GM20431 (cell line): ENCODE results near the gene DBNL.

ENCODE experiments used
- in situ Hi-C: fragments of 300-500 bp; cut with MseI, MboI; formaldehyde crosslinking; loops from one replicate; pipeline ENCODE4 v1.15.0; 2020; ENCODE audit warnings: low sequenced_read_pairs; ENCODE audit not compliant: unreplicated experiment

The DBNL gene

DNA sequence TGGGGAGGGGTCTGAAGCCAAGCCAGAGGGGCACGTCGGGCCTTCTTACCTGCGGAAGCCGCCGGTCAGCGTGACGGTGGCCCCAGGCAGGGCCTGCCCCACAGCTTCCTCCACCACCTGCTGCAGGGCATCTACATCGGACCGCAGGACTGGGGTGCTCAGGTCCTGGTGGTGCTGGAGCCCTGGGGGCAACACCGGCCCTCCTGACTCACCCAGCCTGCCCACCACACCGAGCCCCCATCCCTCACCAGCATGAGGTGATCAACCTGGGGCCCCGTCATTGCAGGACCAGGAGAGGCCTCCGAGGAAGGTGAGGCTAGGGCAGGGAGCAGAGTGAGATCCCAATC, 29.8 kb downstream of the DBNL start:
- in situ Hi-C loops: no loop called here

DNA sequence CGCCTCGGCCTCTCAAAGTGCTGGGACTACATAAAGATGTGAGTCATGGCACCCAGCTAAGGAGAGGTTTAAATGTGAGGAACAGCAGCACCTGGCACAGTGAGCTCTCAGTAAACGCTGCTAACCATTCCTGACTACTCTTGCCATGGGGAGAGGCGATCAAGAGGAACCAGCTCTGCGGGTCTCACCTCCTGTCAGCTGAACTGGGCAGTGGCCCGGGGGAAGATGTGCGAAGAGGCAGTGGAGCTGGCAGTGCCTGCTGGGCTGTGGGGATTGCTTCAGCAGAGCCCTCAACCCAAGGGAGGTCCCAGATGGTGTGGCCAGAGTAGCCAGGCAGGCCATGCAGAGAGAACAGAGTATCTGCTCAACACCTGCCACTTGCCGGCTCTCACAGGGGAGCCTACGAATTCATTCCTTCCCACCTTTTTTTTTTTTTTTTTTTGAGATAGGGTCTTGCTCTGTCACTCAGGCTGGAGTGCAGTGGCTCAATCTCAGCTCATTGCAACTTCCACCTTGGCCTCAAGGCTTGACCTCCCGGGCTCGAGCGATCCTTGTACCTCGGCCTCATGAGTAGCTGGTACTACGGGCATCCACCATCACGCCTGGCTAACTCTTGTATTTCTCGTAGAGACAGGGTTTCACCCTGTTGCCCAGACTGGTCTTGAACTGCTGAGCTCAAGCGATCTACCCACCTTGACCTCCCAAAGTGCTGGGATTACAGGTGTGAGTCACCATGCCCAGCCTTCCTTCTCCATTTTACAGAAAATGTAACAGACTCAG, 31.0 kb downstream of the DBNL start:
- in situ Hi-C loops: no loop called here

DNA sequence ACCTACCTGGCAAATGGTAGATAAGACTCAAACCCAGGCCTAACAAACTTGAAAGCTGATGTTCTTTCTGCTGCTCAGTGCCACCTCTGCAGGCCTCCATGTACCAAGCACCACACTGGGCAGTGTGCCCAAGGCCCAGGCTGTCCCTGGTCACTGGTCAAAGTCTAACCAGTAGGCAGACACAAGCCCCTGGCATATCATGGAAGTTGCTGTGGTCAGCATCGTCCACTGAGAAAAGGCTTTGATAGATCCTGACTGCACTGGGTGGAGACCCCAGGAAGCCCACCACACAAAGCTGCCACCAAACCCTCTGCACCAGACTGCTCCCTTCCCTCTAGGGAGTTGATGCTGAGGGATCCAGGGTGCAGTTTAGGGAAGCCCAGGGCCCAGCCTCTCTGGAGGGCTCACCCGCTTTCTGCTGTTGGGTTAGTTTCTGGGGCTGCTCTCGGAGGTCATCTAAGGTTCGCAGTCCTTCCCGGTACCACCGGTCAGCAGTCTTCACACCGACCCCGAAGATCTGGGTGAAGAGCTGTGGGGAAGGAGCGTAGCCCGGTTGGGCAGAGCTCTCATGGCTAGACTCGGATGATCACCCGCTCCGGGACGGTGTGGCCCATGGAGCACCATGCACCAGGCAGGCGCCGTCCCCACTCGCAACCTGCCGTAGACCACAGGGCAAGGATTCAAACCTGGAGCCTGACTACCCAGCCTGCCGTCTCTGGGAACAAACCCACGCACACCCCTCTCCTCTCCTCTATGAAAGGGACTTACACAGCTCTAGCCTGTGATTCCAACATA, 31.8 kb downstream of the DBNL start:
- in situ Hi-C loops: no loop called here

DNA sequence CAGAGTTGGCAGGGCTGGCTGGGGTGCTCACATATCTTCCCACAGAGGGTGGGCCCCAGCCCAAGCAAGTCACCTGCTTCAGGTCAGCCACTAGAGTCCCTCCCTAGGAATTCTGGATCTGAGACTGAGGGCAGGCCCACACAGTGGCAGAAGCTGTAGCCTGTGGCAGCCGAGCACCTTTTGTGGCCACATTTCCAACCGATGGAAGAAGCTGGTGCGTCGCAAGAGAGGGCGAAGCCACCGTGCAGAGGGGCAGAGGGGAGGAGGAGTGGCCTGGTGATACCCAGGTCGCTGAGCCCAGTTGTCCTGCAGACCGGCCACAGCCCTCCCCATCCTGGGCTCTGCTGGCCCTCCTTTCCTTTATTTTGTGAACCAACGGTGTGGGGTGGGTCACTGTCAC, 32.6 kb downstream of the DBNL start:
- in situ Hi-C loops: no loop called here

DNA sequence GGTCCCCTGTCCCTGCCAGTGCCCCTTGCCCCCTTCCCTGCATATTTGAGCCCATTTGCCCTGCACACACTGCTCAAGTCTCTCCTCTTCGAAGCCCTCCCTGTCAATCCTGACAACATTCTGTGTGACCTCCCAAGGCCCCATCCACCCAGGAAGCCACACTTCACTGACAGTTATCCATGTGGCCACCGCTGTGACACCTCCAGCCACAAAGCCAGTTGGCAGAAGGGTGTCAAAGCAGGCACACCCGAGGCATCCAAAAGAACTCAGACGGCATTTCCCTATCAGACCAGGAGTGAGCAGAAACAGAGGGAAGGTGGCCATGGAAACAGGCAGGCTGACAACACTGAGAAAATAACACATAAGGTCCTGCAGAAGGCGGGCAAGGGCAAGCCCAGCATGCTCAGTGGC, 33.2 kb downstream of the DBNL start:
- in situ Hi-C loops: no loop called here

DNA sequence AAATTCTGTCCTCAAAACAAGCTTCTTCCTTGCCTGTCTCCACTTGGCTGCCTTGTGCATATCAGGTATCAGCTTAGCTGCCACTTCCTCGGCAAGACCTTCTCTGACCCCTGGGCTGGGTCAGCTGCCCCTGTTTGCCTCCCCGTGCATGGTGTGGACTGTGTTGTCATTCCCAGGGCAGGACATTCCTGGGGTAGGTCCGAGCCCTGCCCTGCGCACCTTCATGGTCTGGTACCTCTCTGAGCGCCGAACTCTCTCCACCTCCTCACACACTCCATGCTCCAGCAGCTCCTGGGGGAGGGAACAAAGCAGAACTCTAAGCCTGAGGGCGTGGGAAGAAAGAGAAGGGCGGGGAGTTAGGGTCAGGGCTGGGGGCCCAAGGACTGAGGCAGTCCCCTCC, 34.0 kb downstream of the DBNL start:
- in situ Hi-C loops: no loop called here

DNA sequence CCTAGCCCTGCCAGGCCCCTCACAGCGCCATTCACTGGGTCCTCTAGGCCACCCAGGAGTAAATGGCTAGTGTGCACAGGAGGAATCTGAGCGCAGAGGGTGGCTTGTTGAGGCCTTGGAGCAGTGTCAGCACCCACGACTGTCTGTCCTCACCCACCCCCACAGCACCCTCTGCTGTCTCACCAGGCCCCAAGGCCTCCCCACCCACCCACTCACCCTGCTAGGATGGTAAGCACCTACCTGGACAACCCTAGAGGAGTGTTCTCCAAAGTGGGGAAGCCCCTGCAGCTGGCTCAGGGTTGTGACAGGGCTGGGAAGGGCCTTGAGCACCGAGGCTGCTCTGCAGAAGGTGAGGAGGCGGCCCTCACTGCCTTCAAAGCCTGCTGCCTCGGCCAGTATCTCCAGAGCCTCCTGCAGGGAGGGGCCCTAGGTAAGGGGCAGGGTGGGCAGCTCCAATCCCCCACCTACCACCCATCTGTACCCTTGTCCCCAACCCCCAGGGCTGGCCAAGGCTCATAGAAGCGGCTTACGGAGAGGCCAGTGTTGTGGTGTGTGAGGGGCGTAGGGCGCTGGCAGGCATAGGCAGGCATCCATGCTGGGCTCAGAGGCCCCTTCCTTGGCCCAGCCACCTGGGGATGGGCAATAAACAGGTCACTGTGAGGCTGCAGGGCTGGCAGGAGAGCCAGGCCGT, 35.0 kb downstream of the DBNL start:
- in situ Hi-C loops: no loop called here

DNA sequence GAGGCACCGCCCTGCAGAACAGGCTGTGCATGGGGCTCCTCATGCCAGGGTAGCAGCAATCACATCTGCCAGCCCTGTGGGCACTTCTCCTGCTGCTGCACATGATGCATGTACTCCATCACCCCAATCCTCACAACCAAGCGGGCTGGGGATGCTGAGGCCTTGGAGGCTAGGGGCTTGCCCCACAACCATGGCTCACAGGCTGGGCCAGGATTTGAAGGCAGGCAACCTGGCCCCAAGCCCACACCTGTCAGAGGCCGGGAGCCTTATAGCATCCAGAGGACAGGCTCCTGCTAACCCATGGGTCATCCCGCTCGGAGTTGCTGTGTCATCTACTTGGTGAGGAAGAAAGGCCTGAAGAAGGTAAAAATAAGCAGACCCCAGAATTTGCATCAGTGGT, 35.6 kb downstream of the DBNL start:
- in situ Hi-C loops: no loop called here

DNA sequence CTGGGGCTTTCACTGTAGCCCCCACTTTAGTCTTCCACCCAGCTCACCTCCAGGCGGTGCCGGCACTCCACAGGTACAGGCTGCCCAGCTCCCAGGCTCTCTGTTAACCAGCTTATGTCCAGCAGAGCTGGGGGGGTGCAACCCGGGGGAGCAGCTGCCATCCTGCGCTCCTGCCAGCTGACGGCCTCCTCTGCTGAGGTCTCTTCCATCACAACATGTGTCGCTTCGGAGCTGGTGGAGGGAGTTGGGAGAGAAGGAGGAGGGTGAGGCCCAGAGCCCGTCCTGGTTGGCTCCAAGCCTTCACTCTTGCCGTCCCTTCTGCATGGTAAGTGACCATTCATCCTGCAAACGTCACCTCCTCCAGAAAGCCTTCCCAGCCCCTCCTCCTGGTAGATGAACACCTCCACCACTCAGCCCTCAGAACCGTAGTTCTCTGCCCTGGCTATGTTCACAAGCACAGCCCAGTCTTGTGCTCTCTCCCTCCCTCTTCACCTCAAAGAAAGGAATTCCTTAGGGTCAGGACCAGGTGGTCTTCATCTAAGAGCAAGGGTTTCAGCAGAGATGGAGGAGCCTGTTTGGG, 36.3 kb downstream of the DBNL start:
- in situ Hi-C loops: no loop called here

DNA sequence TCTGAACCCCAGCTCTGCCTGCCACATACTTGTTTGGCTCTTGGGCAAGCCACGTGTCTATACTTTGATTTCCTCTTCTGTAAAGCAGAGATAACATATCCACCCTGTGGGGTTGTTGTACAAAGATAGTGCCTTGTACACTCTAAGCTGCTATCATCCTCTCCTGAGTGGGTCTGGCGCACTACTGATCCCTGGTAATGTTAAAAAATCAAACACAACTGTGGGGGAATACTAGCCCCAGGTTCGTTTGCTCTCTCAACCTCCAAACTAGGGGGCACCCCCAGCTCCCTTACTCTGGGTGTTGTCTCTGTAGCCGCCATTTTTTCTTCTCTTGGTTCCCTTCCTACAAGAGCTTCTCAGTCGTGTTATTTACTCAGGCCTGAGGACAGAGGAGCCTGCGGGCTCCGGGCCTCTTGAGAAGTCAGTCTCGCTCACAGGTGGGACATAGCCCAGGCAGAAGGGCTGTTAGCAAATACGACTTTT, 36.8 kb downstream of the DBNL start:
- in situ Hi-C loops: no loop called here

DNA sequence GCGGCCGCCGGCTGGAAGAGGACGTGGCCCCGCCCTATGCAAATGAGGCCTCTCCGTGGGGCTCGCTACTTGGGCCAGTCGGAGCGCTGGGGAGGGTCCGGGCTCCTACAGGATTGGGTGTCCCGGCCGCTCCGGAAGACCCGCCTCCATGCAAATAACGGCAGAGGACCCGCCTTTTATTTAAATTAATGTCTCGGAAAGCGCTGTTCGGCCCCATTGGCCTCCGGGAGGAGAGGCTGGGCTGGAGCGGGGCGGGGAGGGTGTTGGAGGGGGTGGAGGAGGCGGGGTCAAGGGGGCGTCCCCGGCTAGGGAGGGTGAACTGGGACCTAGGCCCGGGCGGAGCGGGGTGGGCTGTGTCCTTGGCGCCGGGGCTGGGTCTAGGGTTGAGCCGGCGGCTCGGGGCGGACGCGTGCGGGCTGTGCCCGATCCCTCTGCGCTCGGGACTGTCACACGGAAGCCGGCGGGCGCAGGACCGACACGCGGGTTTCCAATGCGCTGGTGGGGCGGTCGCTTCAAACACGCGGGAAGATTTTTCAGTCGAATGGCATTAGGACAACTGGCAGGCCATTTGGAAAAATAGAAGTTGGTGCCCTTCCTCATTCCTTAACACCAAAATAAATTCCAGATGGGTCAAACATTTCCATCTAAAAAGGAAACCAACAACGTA, 38.2 kb downstream of the DBNL start:
- in situ Hi-C loops: no loop called here

DNA sequence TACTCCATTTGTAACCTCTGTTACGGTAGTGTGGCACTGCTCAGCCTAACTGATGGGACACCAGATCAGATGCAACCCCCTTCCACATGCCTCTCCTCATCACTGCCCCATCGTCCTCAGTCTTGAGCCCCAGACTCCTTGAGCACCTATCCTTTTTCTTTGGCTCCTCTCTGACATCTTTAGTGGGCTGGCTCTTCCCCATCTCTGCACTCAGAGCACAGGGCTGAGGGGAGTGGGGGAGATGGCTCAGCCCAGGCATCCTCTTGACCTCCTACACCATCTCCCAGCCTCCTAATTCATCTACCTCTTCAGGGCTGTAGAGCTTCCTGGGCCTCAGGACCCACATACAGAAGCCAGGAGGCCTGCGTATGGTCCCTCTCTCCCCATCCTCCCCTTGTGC, 39.3 kb downstream of the DBNL start:
- in situ Hi-C loops: no loop called here

DNA sequence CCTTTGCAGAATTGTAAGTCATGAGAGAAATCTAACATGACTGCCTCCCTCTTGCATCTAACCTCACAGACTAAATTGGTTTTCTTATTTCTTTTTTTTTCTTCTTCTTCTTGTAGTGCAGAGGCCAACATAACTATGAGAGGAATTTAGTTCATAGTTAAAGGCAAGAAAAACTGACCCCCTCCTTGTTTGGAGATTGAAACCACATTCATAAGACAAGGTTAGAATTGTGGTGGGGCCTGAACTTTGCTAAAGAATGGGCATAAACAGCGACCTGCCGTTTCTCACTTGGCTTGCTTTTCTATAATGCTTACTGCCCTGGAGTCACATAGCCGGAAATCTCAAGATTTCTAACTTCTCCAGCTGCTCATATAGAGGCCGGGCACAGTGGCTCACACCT, 40.2 kb downstream of the DBNL start:
- in situ Hi-C loops: no loop called here

DNA sequence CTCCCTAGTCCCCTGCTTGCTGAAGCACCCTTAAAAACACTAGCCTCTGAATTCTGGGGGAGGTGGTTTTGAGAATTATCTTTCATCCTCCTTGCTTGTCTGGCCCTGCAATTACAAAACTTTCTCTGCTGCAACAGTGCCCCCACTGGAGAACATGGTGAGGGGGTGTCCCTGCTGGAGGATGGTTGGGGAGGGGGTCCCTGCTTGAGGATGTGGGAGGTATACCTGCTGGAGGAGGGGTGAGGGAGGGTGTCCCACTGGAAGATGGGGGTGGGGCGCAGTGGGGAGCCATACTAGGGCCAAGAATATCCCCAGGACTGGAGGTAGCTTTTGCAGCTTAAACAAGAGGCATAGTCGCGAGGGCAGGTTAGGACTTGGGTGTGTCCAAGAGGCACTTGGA, 41.0 kb downstream of the DBNL start:
- in situ Hi-C loops: no loop called here

DNA sequence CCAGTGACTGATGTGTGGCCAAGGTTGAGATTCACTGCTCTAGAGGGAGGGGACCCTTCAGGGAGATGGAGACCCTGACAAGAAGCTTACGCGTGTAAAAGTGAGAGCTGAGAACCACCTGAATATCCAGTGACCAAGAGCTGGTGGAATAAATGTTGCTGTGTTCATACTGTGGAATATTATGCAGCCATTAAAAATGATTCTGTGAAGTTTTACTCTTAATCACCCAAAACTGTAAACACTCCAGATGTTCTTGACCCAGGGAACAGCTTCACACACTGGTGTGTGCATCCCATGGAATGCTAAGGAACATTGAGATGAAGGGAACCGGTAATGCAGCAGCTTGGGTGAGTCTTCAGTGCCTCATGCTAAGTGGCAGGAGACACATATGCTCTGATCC, 42.1 kb downstream of the DBNL start:
- in situ Hi-C loops: no loop called here

DNA sequence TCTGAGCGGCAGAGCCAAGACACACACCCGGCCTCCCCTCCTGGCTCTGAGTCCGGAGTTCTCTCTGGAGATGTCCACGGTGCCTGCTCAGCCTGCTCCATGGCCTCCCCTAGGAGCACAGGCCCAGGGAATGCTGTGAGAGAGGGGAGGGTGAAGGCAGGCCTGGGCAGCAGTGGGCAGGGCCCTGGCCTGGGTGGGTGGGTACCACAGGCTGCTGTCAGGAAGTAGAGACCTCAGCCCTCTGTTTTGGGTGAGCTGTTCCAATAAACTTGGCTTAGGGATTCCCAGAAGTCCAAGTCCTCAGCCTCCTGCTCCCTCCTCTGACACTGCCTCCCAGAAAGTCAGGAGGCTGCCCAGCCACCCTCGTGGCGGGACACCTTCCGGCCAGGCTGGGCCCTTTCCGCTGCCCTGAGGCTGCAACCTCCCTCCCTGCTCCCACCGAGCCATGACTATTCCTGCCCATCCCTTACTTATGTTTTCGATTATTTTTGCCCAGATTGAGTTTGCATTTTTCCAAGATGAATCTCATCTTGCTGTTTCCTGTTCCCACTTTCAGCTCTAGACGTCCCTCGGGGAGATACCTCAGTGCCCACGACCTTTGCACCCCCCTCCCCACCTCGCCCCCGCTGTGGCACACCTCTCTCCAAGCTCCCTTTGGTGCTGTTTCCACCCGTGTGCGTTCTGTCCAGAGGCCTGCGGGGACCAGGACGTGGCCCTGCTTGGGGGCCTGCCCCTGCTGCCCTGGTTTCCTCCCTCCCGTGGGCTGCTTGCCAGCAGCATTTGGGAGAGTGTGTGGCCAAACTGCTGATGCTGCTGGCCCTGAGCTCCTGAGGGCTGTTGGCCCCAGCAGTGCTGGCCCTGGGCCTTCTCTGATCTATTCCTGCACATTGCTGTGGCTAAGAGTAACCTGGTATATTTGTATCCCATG, 43.7 kb downstream of the DBNL start:
- in situ Hi-C loops: no loop called here

DNA sequence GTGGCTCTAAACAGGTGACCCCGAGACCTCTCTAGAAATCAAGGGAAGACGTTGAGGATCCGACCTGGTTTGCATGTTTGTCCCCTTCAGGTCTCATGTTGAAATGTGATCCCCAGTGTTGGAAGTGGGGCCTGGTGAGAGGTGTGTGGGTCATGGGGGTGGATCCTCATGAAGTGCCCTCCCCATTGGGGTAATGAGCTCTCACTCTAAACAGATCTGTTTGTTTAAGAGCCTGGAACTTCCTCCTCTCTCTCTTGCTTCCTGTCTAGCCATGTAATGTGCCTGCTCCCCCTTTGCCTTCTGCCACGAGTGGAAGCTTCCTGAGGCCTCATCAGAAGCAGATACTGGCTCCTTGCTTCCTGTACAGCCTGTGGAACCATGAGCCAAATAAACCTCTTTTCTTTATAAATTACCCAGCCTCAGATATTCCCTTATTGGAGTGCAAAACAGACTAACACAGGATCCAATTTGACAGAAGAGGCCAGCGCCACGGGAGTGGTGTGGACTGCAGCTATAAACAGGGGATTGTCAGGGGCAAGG, 48.7 kb downstream of the DBNL start:
- in situ Hi-C loops: no loop called here

DNA sequence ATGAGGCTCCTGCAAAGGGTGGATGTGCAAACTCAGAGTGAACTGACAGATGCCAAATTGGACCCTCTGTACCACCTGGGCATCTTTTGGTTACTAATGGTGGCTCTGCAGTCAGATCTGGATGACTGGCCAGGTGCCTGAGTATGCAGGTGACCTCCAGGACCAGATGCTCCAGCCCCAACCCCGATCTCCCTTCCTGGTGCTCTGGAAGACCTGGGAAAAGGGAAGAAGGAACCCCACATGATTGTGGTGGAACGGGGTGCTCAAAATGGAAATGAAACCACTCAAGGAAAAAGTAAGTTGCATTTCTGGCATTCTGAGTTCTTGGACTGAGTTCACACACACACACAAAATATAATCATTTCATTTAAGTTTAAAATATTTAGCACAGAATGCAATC, 49.9 kb downstream of the DBNL start:
- in situ Hi-C loops: no loop called here
